Suprapubic skin (tissue), 4 donors: ENCODE results near the gene DIAPH3.

Source experiments
- EP300 ChIP-seq: sonication (generic); formaldehyde crosslinking; IDR thresholded peaks from one replicate; pipeline ENCODE4 v1.6.1; 2017; ENCODE audit warnings: antibody characterized with exemption
- POLR2A ChIP-seq, 2 donors: fragments of 450-650 bp; IDR thresholded peaks; one replicate each; pipeline ENCODE4 v1.6.1; 2017; ENCODE audit warnings: antibody characterized with exemption in 2 of 2, mild to moderate bottlenecking in 2 of 2, moderate library complexity in 2 of 2
- POLR2AphosphoS5 ChIP-seq, 3 donors: sonication (generic); formaldehyde crosslinking; IDR thresholded peaks; one replicate each; pipeline ENCODE4 v1.6.1; 2017; ENCODE audit warnings: antibody characterized with exemption in 3 of 3
- TF ChIP-seq, protein P1 (sequence below), 2 donors: fragments of 200-600 bp in 1 of 2; fragments of 450-650 bp in 1 of 2; sonication (generic) in 1 of 2; IDR thresholded peaks; one replicate each; pipeline ENCODE4 v1.5.1; 2016 to 2019; ENCODE audit warnings: antibody characterized with exemption in 2 of 2, mild to moderate bottlenecking in 1 of 2, moderate library complexity in 1 of 2

DNA sequence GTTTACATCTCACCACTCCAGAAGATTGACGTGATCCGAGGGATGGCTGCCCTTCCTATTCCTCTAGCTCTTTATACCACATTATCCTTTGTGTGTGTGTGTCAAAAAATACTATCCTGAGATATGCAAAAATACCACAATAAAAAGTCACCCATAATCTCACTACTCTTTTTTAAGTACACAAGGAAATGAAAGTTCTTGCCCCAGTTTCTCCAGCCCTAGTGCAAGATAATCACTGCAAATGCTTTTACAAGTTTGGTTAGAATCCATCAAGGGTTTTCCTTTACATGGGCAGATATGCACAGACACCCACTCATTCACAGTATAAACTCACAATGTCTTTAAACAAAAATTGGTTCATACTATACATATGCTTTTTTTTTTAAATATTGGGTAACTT is 89.3 kb downstream of the DIAPH3 start:
- TF ChIP-seq POLR2A (IDR thresholded peaks at IDR 0.05) (no peak), EP300 (no peak), POLR2AphosphoS5 (IDR thresholded peaks at IDR 0.05) (no peak)
- TF ChIP-seq, protein P1, sequence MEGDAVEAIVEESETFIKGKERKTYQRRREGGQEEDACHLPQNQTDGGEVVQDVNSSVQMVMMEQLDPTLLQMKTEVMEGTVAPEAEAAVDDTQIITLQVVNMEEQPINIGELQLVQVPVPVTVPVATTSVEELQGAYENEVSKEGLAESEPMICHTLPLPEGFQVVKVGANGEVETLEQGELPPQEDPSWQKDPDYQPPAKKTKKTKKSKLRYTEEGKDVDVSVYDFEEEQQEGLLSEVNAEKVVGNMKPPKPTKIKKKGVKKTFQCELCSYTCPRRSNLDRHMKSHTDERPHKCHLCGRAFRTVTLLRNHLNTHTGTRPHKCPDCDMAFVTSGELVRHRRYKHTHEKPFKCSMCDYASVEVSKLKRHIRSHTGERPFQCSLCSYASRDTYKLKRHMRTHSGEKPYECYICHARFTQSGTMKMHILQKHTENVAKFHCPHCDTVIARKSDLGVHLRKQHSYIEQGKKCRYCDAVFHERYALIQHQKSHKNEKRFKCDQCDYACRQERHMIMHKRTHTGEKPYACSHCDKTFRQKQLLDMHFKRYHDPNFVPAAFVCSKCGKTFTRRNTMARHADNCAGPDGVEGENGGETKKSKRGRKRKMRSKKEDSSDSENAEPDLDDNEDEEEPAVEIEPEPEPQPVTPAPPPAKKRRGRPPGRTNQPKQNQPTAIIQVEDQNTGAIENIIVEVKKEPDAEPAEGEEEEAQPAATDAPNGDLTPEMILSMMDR (IDR thresholded peaks at IDR 0.05), result no peak
